HCT116 (cell line): ENCODE measurements around the gene M1AP. TPM values are rescaled to one million over a fixed set of nuclear protein-coding genes. Genes with fewer than 3 reads are reported as not detected.

Experiments used
- ATAC-seq: fragments of 200-7000 bp; cut with Tn5 transposase; 2 replicates; pipeline ENCODE4 v1.9.1; 2020; ENCODE audit warnings: mild to moderate bottlenecking, moderate library complexity
- BruUV-seq: library from RNA; stranded (reverse); fragments of 400-500 nt; replicated peaks from 2 replicates; lab custom pipeline; 2021; lab: Mats Ljungman, UMichigan
- CTCF ChIA-PET: fragments of 300-600 bp; sonication (Branson Sonifier 250); formaldehyde crosslinking; loops from one replicate; lab custom pipeline; 2021; ENCODE audit warnings: antibody characterized with exemption; lab: Charles Lee
- POLR2A ChIA-PET: fragments of 300-600, 350-600 bp; sonication (Branson Sonifier 250); formaldehyde crosslinking; loops from one replicate; lab custom pipeline; 2021; ENCODE audit warnings: antibody characterized with exemption; lab: Charles Lee
- RAD21 ChIA-PET, 2 experiments: fragments of 300-600 bp; sonication (Branson Sonifier 250); formaldehyde crosslinking; loops; one replicate each; lab custom pipeline; 2023; ENCODE audit warnings: low total read pairs in 2 of 2; ENCODE audit not compliant: uncharacterized antibody in 2 of 2, unreplicated experiment in 2 of 2, low non-redundant PET in 1 of 2; lab: Charles Lee
- DNase-seq: peaks from one replicate; pipeline ENCODE4 v3.0.0-alpha.2; 2010; ENCODE audit warnings: low read depth, low spot score
- H2AFZ ChIP-seq: fragments of 200-600 bp; shearing (Covaris generic), sonication (generic); 2 replicates; pipeline ENCODE4 v1.6.1; 2017; ENCODE audit warnings: low read depth, mixed run types, mixed read lengths, antibody characterized with exemption, low read length; ENCODE audit not compliant: poor library complexity, severe bottlenecking
- H3K27ac ChIP-seq: 2 replicates; pipeline ENCODE4 v1.5.1; 2012; ENCODE audit warnings: low read depth, low read length
- H3K27me3 ChIP-seq: fragments of 200-600 bp; sonication (generic); 2 replicates; pipeline ENCODE4 v1.6.1; 2016; ENCODE audit warnings: mixed run types, low read length, mixed read lengths; ENCODE audit not compliant: insufficient read depth
- H3K36me3 ChIP-seq, 2 experiments: fragments of 200-500 bp in 1 of 2; fragments of 200-600 bp in 1 of 2; sonication (Bioruptor generic) in 1 of 2; sonication (generic) in 1 of 2; 2 replicates each; pipeline versions ENCODE4 v1.5.1 to v1.6.1; 2014 to 2016; ENCODE audit warnings: low read length in 2 of 2, inconsistent platforms in 1 of 2, mixed read lengths in 1 of 2, mixed run types in 1 of 2; ENCODE audit not compliant: insufficient read depth in 2 of 2, control insufficient read depth in 1 of 2
- H3K4me1 ChIP-seq, 2 experiments: fragments of 200-600 bp in 1 of 2; sonication (generic) in 1 of 2; 2 replicates each; pipeline versions ENCODE4 v1.5.1 to v1.6.1; 2012 to 2017; ENCODE audit warnings: low read length in 2 of 2, inconsistent platforms in 1 of 2, mild to moderate bottlenecking in 1 of 2, mixed read lengths in 1 of 2, mixed run types in 1 of 2, moderate library complexity in 1 of 2; ENCODE audit not compliant: insufficient read depth in 2 of 2, control insufficient read depth in 1 of 2
- H3K4me2 ChIP-seq: fragments of 200-600 bp; sonication (generic); 2 replicates; pipeline ENCODE4 v1.6.1; 2017; ENCODE audit warnings: mixed run types, low read length, mixed read lengths
- H3K4me3 ChIP-seq, 2 experiments: fragments of 200-600 bp in 1 of 2; sonication (generic) in 1 of 2; replicated peaks in 1 of 2; 2 replicates each; pipeline ENCODE4 v1.5.1; 2011 to 2016; ENCODE audit warnings: low read length in 2 of 2, control low read depth in 1 of 2, low read depth in 1 of 2, mild to moderate bottlenecking in 1 of 2, mixed read lengths in 1 of 2, mixed run types in 1 of 2
- H3K79me2 ChIP-seq: fragments of 200-600 bp; sonication (generic); 2 replicates; pipeline ENCODE4 v1.6.1; 2017; ENCODE audit warnings: mild to moderate bottlenecking, mixed run types, low read length, moderate library complexity, mixed read lengths; ENCODE audit not compliant: insufficient read depth
- H3K9ac ChIP-seq: fragments of 200-600 bp; sonication (generic); 2 replicates; pipeline ENCODE4 v1.6.1; 2016; ENCODE audit warnings: low read length, mixed read lengths
- H3K9me2 ChIP-seq: fragments of 200-600 bp; sonication (generic), shearing (Covaris generic); 2 replicates; pipeline ENCODE4 v1.6.1; 2017; ENCODE audit warnings: mixed run types, mild to moderate bottlenecking, moderate library complexity; ENCODE audit not compliant: insufficient read depth
- H3K9me3 ChIP-seq, 2 experiments: fragments of 200-500 bp in 1 of 2; fragments of 200-600 bp in 1 of 2; sonication (Bioruptor generic) in 1 of 2; sonication (generic) in 1 of 2; 2 replicates each; pipeline ENCODE4 v1.6.1; 2014 to 2017; ENCODE audit warnings: low read length in 2 of 2, mixed read lengths in 2 of 2, inconsistent platforms in 1 of 2, low read depth in 1 of 2, mild to moderate bottlenecking in 1 of 2, mixed run types in 1 of 2, moderate library complexity in 1 of 2; ENCODE audit not compliant: control insufficient read depth in 1 of 2, insufficient read depth in 1 of 2
- H4K20me1 ChIP-seq: fragments of 200-600 bp; sonication (generic), shearing (Covaris generic); 2 replicates; pipeline ENCODE4 v1.6.1; 2017; ENCODE audit warnings: mixed run types, mild to moderate bottlenecking, moderate library complexity; ENCODE audit not compliant: insufficient read depth
- ATF3 ChIP-seq: IDR thresholded peaks from 2 replicates; pipeline ENCODE4 v1.6.1; 2012
- EZH2phosphoT487 ChIP-seq: fragments of 200-600 bp; IDR thresholded peaks from 2 replicates; pipeline ENCODE4 v1.6.1; 2018; ENCODE audit warnings: antibody characterized with exemption, borderline replicate concordance
- FOSL1 ChIP-seq: IDR thresholded peaks from 2 replicates; pipeline ENCODE4 v1.6.1; 2012; ENCODE audit warnings: low read depth
- JUND ChIP-seq: IDR thresholded peaks from 2 replicates; pipeline ENCODE4 v1.6.1; 2012
- MAX ChIP-seq: IDR thresholded peaks from 2 replicates; pipeline ENCODE4 v1.6.1; 2012
- POLR2AphosphoS5 ChIP-seq: IDR thresholded peaks from 2 replicates; pipeline ENCODE4 v1.6.1; 2011; ENCODE audit warnings: mild to moderate bottlenecking, low read depth, low read length, moderate library complexity
- RAD21 ChIP-seq: IDR thresholded peaks from 2 replicates; pipeline ENCODE4 v1.6.1; 2012; ENCODE audit warnings: low read depth, mild to moderate bottlenecking
- REST ChIP-seq: IDR thresholded peaks from 2 replicates; pipeline ENCODE4 v1.6.1; 2012; ENCODE audit warnings: low read depth
- SRF ChIP-seq: IDR thresholded peaks from 2 replicates; pipeline ENCODE4 v1.6.1; 2012; ENCODE audit warnings: low read depth
- TCF7L2 ChIP-seq: IDR thresholded peaks from 2 replicates; pipeline ENCODE4 v1.7.0; 2011; ENCODE audit warnings: borderline replicate concordance, inconsistent platforms; ENCODE audit not compliant: insufficient read depth, insufficient read length; ENCODE audit errors: extremely low read depth
- YY1 ChIP-seq: IDR thresholded peaks from 2 replicates; pipeline ENCODE4 v1.6.1; 2011; ENCODE audit warnings: low read length, low read depth, moderate library complexity, mild to moderate bottlenecking; ENCODE audit not compliant: insufficient replicate concordance; ENCODE audit errors: extremely low read depth
- ZBTB33 ChIP-seq: IDR thresholded peaks from 2 replicates; pipeline ENCODE4 v1.6.1; 2011; ENCODE audit warnings: mild to moderate bottlenecking, low read length, moderate library complexity; ENCODE audit not compliant: insufficient replicate concordance; ENCODE audit errors: extremely low read depth
- ZNF274 ChIP-seq: fragments of 200-500 bp; sonication (Bioruptor generic); IDR thresholded peaks from 2 replicates; pipeline ENCODE4 v1.6.1; 2014; ENCODE audit warnings: mild to moderate bottlenecking, low read depth, low read length, inconsistent platforms
- intact Hi-C: fragments of 100-400 bp; cut with micrococcal nuclease; formaldehyde crosslinking; loops from 2 replicates; pipeline ENCODE4 v1.10.0; 2022
- total RNA-seq: library from RNA; stranded (reverse); gene quantifications from one replicate; pipeline ENCODE4 v1.2.1, GENCODE V29; 2021; ENCODE audit not compliant: unreplicated experiment

M1AP gene
- total RNA-seq, 1 experiment from 2014 or later: 28.2 TPM

GRCh38 chr2:74576211-74576862 is 71.8 kb downstream of the M1AP start:
- Histone ChIP-seq H3K9me2 (no peaks in the 10 kb centered on the region), H3K9ac (no peak overlapping the region), H3K9me3 (no peaks in the 10 kb centered on the region), H3K27me3 (no peaks in the 10 kb centered on the region), H3K4me1 (peaks cover 0 to 3% of the 10 kb centered on the region in 2 experiments; a peak in 1 of 4 replicates), H3K36me3 (peaks cover 0 to 2% of the 10 kb centered on the region in 2 experiments; a peak in 1 of 4 replicates), H2AFZ (no peak overlapping the region), H3K27ac (no peak overlapping the region), H3K4me2 (no peak overlapping the region), H3K79me2 (no peaks in the 10 kb centered on the region), H4K20me1 (no peaks in the 10 kb centered on the region), H3K4me3 (no peak overlapping the region)
- POLR2A ChIA-PET: no interaction called here
- RAD21 ChIA-PET: interaction anchor here in 1 of 2 experiments (0.6 kb wide), 1 partner anchor 1057 kb away, joined by 3 read pairs; no protein-coding TSS in a partner anchor
- no peak for TF ChIP-seq TCF7L2
- no peak for TF ChIP-seq ZNF274
- TF ChIP-seq JUND: no peak
- TF ChIP-seq FOSL1: no peak
- no peak for TF ChIP-seq MAX
- TF ChIP-seq SRF: no peak
- no peak for TF ChIP-seq ZBTB33
- no peak for TF ChIP-seq EZH2phosphoT487
- TF ChIP-seq ATF3: no peak
- no peak for TF ChIP-seq RAD21
- TF ChIP-seq POLR2AphosphoS5: no peak
- TF ChIP-seq REST: no peak
- TF ChIP-seq YY1: no peak
- CTCF ChIA-PET: no interaction called here
- intact Hi-C loops: no loop called here
- DNase-seq: no peak
- no peak for ATAC-seq
- BruUV-seq: no TSS peak
